Psoas muscle (tissue), 8 donors: ENCODE data around the gene SELPLG. TPM values are rescaled to one million over a fixed set of nuclear protein-coding genes. Genes with fewer than 3 reads are reported as not detected.

ENCODE experiments used
- ATAC-seq, 4 donors: fragments of 200-7000 bp; cut with Tn5 transposase; one replicate each; pipeline ENCODE4 v1.9.1; 2020; ENCODE audit warnings: moderate library complexity in 3 of 4, mild to moderate bottlenecking in 2 of 4
- DNase-seq, 2 donors: peaks; one replicate each; pipeline ENCODE4 v3.0.0-alpha.2; 2020
- H3K27ac ChIP-seq: fragments of 200-600 bp; one replicate; pipeline ENCODE4 v1.8.0; 2022
- H3K27me3 ChIP-seq, 3 donors: fragments of 200-600 bp in 1 of 3; one replicate each; pipeline versions ENCODE4 v1.6.1 to v1.8.0; 2013 to 2022; ENCODE audit warnings: low read length in 2 of 3, mild to moderate bottlenecking in 2 of 3, moderate library complexity in 1 of 3; ENCODE audit not compliant: insufficient read depth in 3 of 3
- H3K36me3 ChIP-seq, 2 donors: fragments of 200-600 bp in 1 of 2; one replicate each; pipeline versions ENCODE4 v1.6.1 to v1.8.0; 2013 to 2022; ENCODE audit warnings: low read depth in 1 of 2, mild to moderate bottlenecking in 1 of 2, moderate library complexity in 1 of 2; ENCODE audit not compliant: insufficient read depth in 1 of 2
- H3K4me1 ChIP-seq: fragments of 200-600 bp; one replicate; pipeline ENCODE4 v1.8.0; 2022
- H3K4me3 ChIP-seq: fragments of 200-600 bp; one replicate; pipeline ENCODE4 v1.8.0; 2022; ENCODE audit warnings: mild to moderate bottlenecking
- H3K9me3 ChIP-seq: fragments of 200-600 bp; one replicate; pipeline ENCODE4 v1.8.0; 2022
- CTCF ChIP-seq: fragments of 200-600 bp; IDR thresholded peaks from one replicate; pipeline ENCODE4 v1.8.0; 2022; ENCODE audit warnings: antibody characterized with exemption
- WGBS, 3 donors: extraction: QIAGEN DNeasy Blood & Tissue Kit; methylation state at CpG; one replicate each; pipeline versions ENCODE4 v1.1.6 to v1.1.7; 2013; 5-methylcytosine and 5-hydroxymethylcytosine counted together
- intact Hi-C, 2 donors: fragments of 100-400 bp; cut with DNase I; formaldehyde crosslinking; loops; one replicate each; pipeline versions ENCODE4 v1.11.0 to v1.14.2; 2022
- polyA plus RNA-seq, 3 donors: library from polyadenylated mRNA; stranded (reverse); fragments of 200-250 nt; gene quantifications; one replicate each; pipeline ENCODE4 v1.2.3, GENCODE V29; 2013
- total RNA-seq, 4 donors: library from RNA; stranded (reverse); fragmentation: NEBNext Ultra II Directional in 2 of 4; extraction: Animal tissue kit (Norgen Biotek cat#: 25700) in 2 of 4; gene quantifications; one replicate each; pipeline versions ENCODE4 v1.2.1 to v1.2.4, GENCODE V29; 2021 to 2023
- donor health status: healthy with polysubstance abuse.
- donor health status: DM: no; HTN: no; CAD: no; lungs with moderate emphysema.
- donor health status: Bipolar disorder and iron deficiency.
- donor health status: healthy.
- donor health status: DM: yes; HTN: yes; CAD: no.
- donor health status: DM: no; HTN: no; CAD: no.
- donor health status: DM: no; HTN: no; CAD: no.
- donor health status: DM: yes; HTN: yes; CAD: no.

The SELPLG gene
- total and polyA plus RNA-seq, 7 donors, result 0.62 to 3.8 (median 1.5) TPM

GRCh38 chr12:108607981-108608600 lies 25.6 kb downstream of the SELPLG start:
- no peaks in the 10 kb centered on the region for H3K4me1 ChIP-seq
- DNase-seq, result no peak
- 90 to 92% (median 91%) methylated on average over 10 of the region's 10 CpGs for WGBS, 3 donors
- no peak for ATAC-seq
- no peaks in the 10 kb centered on the region for H3K36me3 ChIP-seq
- intact Hi-C loops, result no loop called here
- H3K27me3 ChIP-seq, result peaks cover 0 to 3% (median 0%) of the 10 kb centered on the region in 3 donors
- no peak overlapping the region for H3K4me3 ChIP-seq
- no peak overlapping the region for H3K27ac ChIP-seq
- no peak for TF ChIP-seq CTCF
- no peaks in the 10 kb centered on the region for H3K9me3 ChIP-seq

GRCh38 chr12:108606492-108606891 lies 27.2 kb downstream of the SELPLG start:
- H3K27ac ChIP-seq, result no peak overlapping the region
- H3K4me3 ChIP-seq, result no peak overlapping the region
- no peak for ATAC-seq
- WGBS, 3 donors, result 55 to 58% (median 56%) methylated on average over 8 to 9 of the region's 9 CpGs
- no peak for TF ChIP-seq CTCF
- no peaks in the 10 kb centered on the region for H3K9me3 ChIP-seq
- H3K36me3 ChIP-seq, result no peaks in the 10 kb centered on the region
- no peak for DNase-seq
- intact Hi-C loops, result no loop called here
- H3K27me3 ChIP-seq, result peaks cover 0 to 3% (median 0%) of the 10 kb centered on the region in 3 donors
- H3K4me1 ChIP-seq, result no peaks in the 10 kb centered on the region

GRCh38 chr12:108605690-108606406 lies 27.8 kb downstream of the SELPLG start:
- Histone ChIP-seq H3K27me3 (peaks cover 0 to 3% (median 0%) of the 10 kb centered on the region in 3 donors), H3K4me1 (no peaks in the 10 kb centered on the region), H3K4me3 (no peak overlapping the region), H3K9me3 (no peaks in the 10 kb centered on the region), H3K36me3 (no peaks in the 10 kb centered on the region), H3K27ac (no peak overlapping the region)
- DNase-seq (no peak), ATAC-seq (no peak)
- WGBS, 3 donors, result 95 to 98% (median 96%) methylated on average over 4 of the region's 4 CpGs
- intact Hi-C loops, result no loop called here
- TF ChIP-seq CTCF, result no peak

- WGBS, 3 donors, result 44 to 53% (median 44%) methylated on average over 3 of the region's 3 CpGs
- ATAC-seq (no peak), DNase-seq (no peak)
- Histone ChIP-seq H3K9me3 (no peaks in the 10 kb centered on the region), H3K27ac (no peak overlapping the region), H3K4me1 (no peaks in the 10 kb centered on the region), H3K27me3 (peaks cover 0 to 3% (median 0%) of the 10 kb centered on the region in 3 donors), H3K4me3 (no peak overlapping the region), H3K36me3 (no peaks in the 10 kb centered on the region)
- intact Hi-C loops, result no loop called here
- no peak for TF ChIP-seq CTCF
Observed at GRCh38 chr12:108605000-108605689, 28.5 kb downstream of the SELPLG start.
